GM12878 (cell line): ENCODE results near the gene NKG7. TPM values are rescaled to one million over a fixed set of nuclear protein-coding genes. Genes with fewer than 3 reads are reported as not detected.

Source experiments
- ATAC-seq: fragments of 200-7000 bp; cut with Tn5 transposase; 3 replicates; pipeline ENCODE4 v1.9.1; 2020; ENCODE audit warnings: mild to moderate bottlenecking, moderate library complexity
- BruUV-seq: library from RNA; stranded (reverse); fragments of 400-500 nt; replicated peaks from 2 replicates; lab custom pipeline; 2021; lab: Mats Ljungman, UMichigan
- CTCF ChIA-PET: fragments of 300-600 bp; sonication (Branson Sonifier 250); formaldehyde crosslinking; extraction: SDS; loops from one replicate; lab custom pipeline; 2021; ENCODE audit warnings: inconsistent platforms; lab: Yijun Ruan, JAX
- POLR2A ChIA-PET: fragments of 350-600 bp; formaldehyde crosslinking; extraction: SDS; loops from one replicate; lab custom pipeline; 2021; ENCODE audit warnings: inconsistent platforms; lab: Charles Lee
- RAD21 ChIA-PET: fragments of 300-600 bp; sonication (Branson Sonifier 250); formaldehyde crosslinking; loops from one replicate; lab custom pipeline; 2023; ENCODE audit warnings: antibody characterized with exemption; ENCODE audit not compliant: unreplicated experiment; lab: Charles Lee
- SMC1A ChIA-PET: fragments of 300-600 bp; sonication (Branson Sonifier 250); formaldehyde crosslinking; loops from one replicate; lab custom pipeline; 2023; ENCODE audit not compliant: unreplicated experiment, uncharacterized antibody; lab: Charles Lee
- DNase-seq: peaks from one replicate; pipeline ENCODE4 v3.0.0-alpha.2; 2011; ENCODE audit warnings: low read depth, low spot score
- FAIRE-seq: peaks from 3 replicates; lab custom pipeline; 2011; peaks lifted over from hg19 to GRCh38; lab: Jason Lieb, UNC
- H2AFZ ChIP-seq: 2 replicates; pipeline ENCODE4 v1.6.0; 2011; ENCODE audit warnings: low read depth, low read length, control low read depth; ENCODE audit not compliant: control insufficient read depth
- H3K27ac ChIP-seq: 2 replicates; pipeline ENCODE4 v1.5.1; 2011; ENCODE audit warnings: control low read depth; ENCODE audit not compliant: control insufficient read depth, insufficient read depth
- H3K27me3 ChIP-seq, 2 experiments: replicated peaks in 1 of 2; 2 replicates each; pipeline versions ENCODE4 v1.6.0 to v1.6.1; 2011; ENCODE audit warnings: low read length in 1 of 2; ENCODE audit not compliant: control insufficient read depth in 2 of 2, insufficient read depth in 2 of 2
- H3K36me3 ChIP-seq, 2 experiments: 2 replicates each; pipeline ENCODE4 v1.5.1; 2011; ENCODE audit warnings: low read length in 1 of 2; ENCODE audit not compliant: control insufficient read depth in 2 of 2, insufficient read depth in 2 of 2
- H3K4me1 ChIP-seq: 2 replicates; pipeline ENCODE4 v1.6.1; 2011; ENCODE audit warnings: mild to moderate bottlenecking, low read length, moderate library complexity, mixed read lengths; ENCODE audit not compliant: control insufficient read depth, insufficient read depth
- H3K4me2 ChIP-seq: 2 replicates; pipeline ENCODE4 v1.6.0; 2011; ENCODE audit warnings: control low read depth; ENCODE audit not compliant: control insufficient read depth, insufficient read depth
- H3K4me3 ChIP-seq: fragments of 200-600 bp; sonication (generic); 2 replicates; pipeline ENCODE4 v1.5.1; 2016
- H3K79me2 ChIP-seq: 2 replicates; pipeline ENCODE4 v1.6.0; 2011; ENCODE audit warnings: low read length; ENCODE audit not compliant: control insufficient read depth, insufficient read depth
- H3K9ac ChIP-seq: 2 replicates; pipeline ENCODE4 v1.8.0; 2011; ENCODE audit warnings: low read length, control low read depth, mixed read lengths; ENCODE audit not compliant: control insufficient read depth, insufficient read depth
- H3K9me3 ChIP-seq: replicated peaks from 3 replicates; pipeline ENCODE4 v1.5.1; 2011; ENCODE audit warnings: mild to moderate bottlenecking, low read length; ENCODE audit not compliant: control insufficient read depth, insufficient read depth
- H4K20me1 ChIP-seq: 2 replicates; pipeline ENCODE4 v1.6.0; 2011; ENCODE audit not compliant: control insufficient read depth, insufficient read depth
- ASH2L ChIP-seq: fragments of 300-600, 200-600 bp; sonication (generic); IDR thresholded peaks from 2 replicates; pipeline ENCODE4 v1.6.1; 2017; ENCODE audit warnings: low read depth, mild to moderate bottlenecking, borderline replicate concordance
- BMI1 ChIP-seq: fragments of 450-650 bp; IDR thresholded peaks from 2 replicates; pipeline ENCODE4 v1.6.1; 2016; ENCODE audit warnings: mild to moderate bottlenecking, moderate library complexity, borderline replicate concordance
- MLLT1 ChIP-seq: fragments of 450-650 bp; IDR thresholded peaks from 2 replicates; pipeline ENCODE4 v1.6.1; 2016; ENCODE audit warnings: mild to moderate bottlenecking
- NFIC ChIP-seq: IDR thresholded peaks from 2 replicates; pipeline ENCODE4 v1.6.1; 2012; ENCODE audit warnings: low read depth, mild to moderate bottlenecking, inconsistent platforms, low read length, moderate library complexity
- NR2C2 ChIP-seq: IDR thresholded peaks from 2 replicates; pipeline ENCODE4 v1.6.1; 2011; ENCODE audit warnings: borderline replicate concordance, low read depth; ENCODE audit not compliant: control insufficient read depth, insufficient read length
- RAD51 ChIP-seq: fragments of 450-650 bp; IDR thresholded peaks from 2 replicates; pipeline ENCODE4 v1.6.1; 2016; ENCODE audit warnings: moderate library complexity, mild to moderate bottlenecking, inconsistent platforms
- USF2 ChIP-seq: IDR thresholded peaks from 2 replicates; pipeline ENCODE4 v1.6.1; 2011; ENCODE audit warnings: low read depth, low read length, improper control_type of control experiment, borderline replicate concordance
- ZNF384 ChIP-seq: IDR thresholded peaks from 2 replicates; pipeline ENCODE4 v1.6.1; 2012; ENCODE audit warnings: low read depth, mild to moderate bottlenecking, low read length, improper control_type of control experiment, borderline replicate concordance
- ZNF592 ChIP-seq: fragments of 450-650 bp; IDR thresholded peaks from 2 replicates; pipeline ENCODE4 v1.6.1; 2017; ENCODE audit warnings: mild to moderate bottlenecking, moderate library complexity
- WGBS: methylation state at CpG from one replicate; pipeline ENCODE4 v1.1.6; 2016; ENCODE audit warnings: low lambda C conversion rate; ENCODE audit not compliant: insufficient replicate concordance, insufficient coverage; ENCODE audit errors: missing lambda C conversion rate; 5-methylcytosine and 5-hydroxymethylcytosine counted together
- in situ Hi-C: fragments of 300-500 bp; cut with MboI; formaldehyde crosslinking; loops from 9 replicates; pipeline ENCODE4 v1.14.3; 2018; ENCODE audit warnings: mixed read lengths
- intact Hi-C: fragments of 100-400 bp; cut with micrococcal nuclease; formaldehyde crosslinking; loops from one replicate; pipeline ENCODE4 v1.14.2; 2022; ENCODE audit not compliant: unreplicated experiment
- polyA plus RNA-seq, 11 experiments: library from polyadenylated mRNA; depleted of rRNA in 4 of 11; unstranded in 6 of 11; stranded (reverse) in 5 of 11; fragments of >200 nt; fragmentation: Nextera tagmentation in 4 of 11; fragmentation: Illumina TruSeq in 1 of 11; extraction: Ambion mirVana in 4 of 11; extraction: Trizol in 1 of 11; gene quantifications; 1 replicate in 1 of 11; 2 replicates in 10 of 11; pipeline versions ENCODE4 v1.2.1 to v1.2.3, GENCODE V29; 2011 to 2016; ENCODE audit warnings: inconsistent platforms in 2 of 11, missing spikeins in 2 of 11, low read depth in 1 of 11
- total RNA-seq, 4 experiments: library from RNA; depleted of rRNA in 3 of 4; stranded (reverse); fragments of >200 nt in 3 of 4; fragmentation: Illumina TruSeq in 1 of 4; extraction: Trizol in 1 of 4; gene quantifications; 2 replicates each; pipeline versions ENCODE4 v1.2.1 to v1.2.3, GENCODE V29; 2013 to 2021

The NKG7 gene
- total and polyA plus RNA-seq, 10 of the 15 experiments (the other 5 are each of a cell fraction or from before 2014, with no cell fraction given), result 10.0 to 48.7 (median 22.3) TPM

- Histone ChIP-seq H4K20me1 (no peaks in the 10 kb centered on the region), H3K9me3 (no peaks in the 10 kb centered on the region; the same call in 2 of the 3 replicates), H3K4me1 (no peaks in the 10 kb centered on the region), H3K4me3 (no peak overlapping the region), H3K27ac (no peak overlapping the region), H3K4me2 (no peak overlapping the region), H3K36me3 (no peaks in the 10 kb centered on the region), H3K27me3 (no peaks in the 10 kb centered on the region), H3K9ac (no peak overlapping the region), H3K79me2 (no peaks in the 10 kb centered on the region), H2AFZ (no peak overlapping the region)
- intact Hi-C loops (loop anchor here (10.0 kb wide), 1 partner anchor 324 kb away; no protein-coding TSS in a partner anchor), in situ Hi-C loops (no loop called here)
- ChIA-PET RAD21 (no interaction called here), SMC1A (no interaction called here), CTCF (no interaction called here), POLR2A (no interaction called here)
- no peak for ATAC-seq
- no peak for FAIRE-seq
- TF ChIP-seq NFIC (no peak), ZNF384 (no peak)
- no peak for DNase-seq
- 66% methylated on average over 4 of the region's 4 CpGs for WGBS
- BruUV-seq, result no TSS peak
These were observed 42.1 kb downstream of the NKG7 start for GRCh38 chr19:51330366-51330765.

- intact Hi-C loops, result no loop called here
- 56% methylated on average over 5 of the region's 5 CpGs for WGBS
- TF ChIP-seq MLLT1 (no peak), ZNF592 (no peak), USF2 (no peak), NR2C2 (no peak), ASH2L (no peak), RAD51 (no peak), BMI1 (no peak)
These were observed 43.0 kb downstream of the NKG7 start for GRCh38 chr19:51329411-51329810.

More at GRCh38 chr19:51329411-51329810, 43.0 kb downstream of the NKG7 start:
- Histone ChIP-seq H3K4me2 (no peak overlapping the region), H3K9ac (no peak overlapping the region), H3K79me2 (no peaks in the 10 kb centered on the region), H3K9me3 (no peaks in the 10 kb centered on the region; the same call in 2 of the 3 replicates), H3K27me3 (no peaks in the 10 kb centered on the region), H4K20me1 (no peaks in the 10 kb centered on the region), H3K27ac (no peak overlapping the region), H2AFZ (no peak overlapping the region), H3K36me3 (no peaks in the 10 kb centered on the region), H3K4me3 (no peak overlapping the region), H3K4me1 (no peaks in the 10 kb centered on the region)
- FAIRE-seq, result no peak
- in situ Hi-C loops, result no loop called here
- ChIA-PET RAD21 (interaction anchor here (0.6 kb wide), 1 partner anchor 332 kb away, joined by 3 read pairs; no protein-coding TSS in a partner anchor), CTCF (interaction anchor here (1.5 kb wide), 1 partner anchor 9 kb away, joined by 3 read pairs; no protein-coding TSS in a partner anchor), POLR2A (no interaction called here), SMC1A (no interaction called here)
- DNase-seq, result no peak
- BruUV-seq, result no TSS peak
- no peak for ATAC-seq
